Measurements from ENCODE around the gene UBE2D2.
A peak's percentile ranks its signal among the peaks of the same experiment; 100 is the strongest.

The UBE2D2 gene

GRCh38 chr5:139663207-139664085, 102.3 kb downstream of the UBE2D2 start:
- DNase-seq, result no peak

- no peak for DNase-seq
Measured at GRCh38 chr5:139664086-139664693, 103.1 kb downstream of the UBE2D2 start.

- no peak for DNase-seq
Measured at GRCh38 chr5:139664727-139665351, 103.7 kb downstream of the UBE2D2 start.

GRCh38 chr5:139665626-139666025, 104.5 kb downstream of the UBE2D2 start:
- DNase-seq, result no peak

GRCh38 chr5:139666551-139666950, 105.4 kb downstream of the UBE2D2 start:
- DNase-seq, result no peak

- no peak for DNase-seq
Measured at GRCh38 chr5:139667001-139667729, 106.0 kb downstream of the UBE2D2 start.

- DNase-seq, result no peak
Measured at GRCh38 chr5:139667730-139668063, 106.6 kb downstream of the UBE2D2 start.

GRCh38 chr5:139668064-139668880, 107.1 kb downstream of the UBE2D2 start:
- DNase-seq, result peak; percentile 46

- no peak for DNase-seq
Measured at GRCh38 chr5:139668924-139669661, 108.0 kb downstream of the UBE2D2 start.

GRCh38 chr5:139669662-139670368, 108.7 kb downstream of the UBE2D2 start:
- peak; percentile 31 for DNase-seq

GRCh38 chr5:139670369-139671095, 109.4 kb downstream of the UBE2D2 start:
- peak; percentile 34 for DNase-seq

- no peak for DNase-seq
Measured at GRCh38 chr5:139671096-139671841, 110.1 kb downstream of the UBE2D2 start.

GRCh38 chr5:139675213-139675612, 114.1 kb downstream of the UBE2D2 start:
- DNase-seq, result no peak

GRCh38 chr5:139675825-139676224, 114.7 kb downstream of the UBE2D2 start:
- no peak for DNase-seq

GRCh38 chr5:139676406-139676805, 115.3 kb downstream of the UBE2D2 start:
- DNase-seq, result no peak

GRCh38 chr5:139676951-139677735, 116.0 kb downstream of the UBE2D2 start:
- no peak for DNase-seq

All from CD4-positive, alpha-beta T cell treated with Interleukin-17A for 4 hours (primary cell).